ENCODE data around the gene ACKR3. TPM values are rescaled to one million over a fixed set of nuclear protein-coding genes. Genes with fewer than 3 reads are reported as not detected.

Gene ACKR3
- total and polyA plus RNA-seq, 10 of the 15 experiments (the other 5 are each of a cell fraction or from before 2014, with no cell fraction given): 3.0 to 154 (median 6.4) TPM

GRCh38 chr2:236631281-236631855 is 61.7 kb downstream of the ACKR3 start:
- no peak overlapping the region for H3K9ac ChIP-seq (ENCODE audit: control insufficient read depth, insufficient read depth, low read length)
- in situ Hi-C loops (cut with MboI): no loop called here
- TF ChIP-seq CEBPB (IDR thresholded peaks at IDR 0.05; ENCODE audit: borderline replicate concordance in 1 of 2, low read depth in 2 of 2, low read length in 2 of 2) (no peak), RELB (IDR thresholded peaks at IDR 0.05; ENCODE audit: low read depth) (no peak), NFYA (IDR thresholded peaks at IDR 0.05; ENCODE audit: borderline replicate concordance, low read depth, low read length) (no peak), STAT1 (conservative IDR thresholded peaks at IDR 0.05) (no peak), POLR2AphosphoS2 (IDR thresholded peaks at IDR 0.05; ENCODE audit: low read depth, low read length) (no peak), MEF2A (IDR thresholded peaks at IDR 0.05; ENCODE audit: insufficient read depth, low read depth, low read length) (no peak), POLR2A (IDR thresholded peaks at IDR 0.05; ENCODE audit: low read depth, low read length) (no peak), CHD4 (IDR thresholded peaks at IDR 0.05) (no peak), PAX5 (IDR thresholded peaks at IDR 0.05; ENCODE audit: borderline replicate concordance, low read depth, low read length) (no peak)
- no peak overlapping the region for H3K4me2 ChIP-seq (ENCODE audit: control insufficient read depth, insufficient read depth)
- no peak overlapping the region for H2AFZ ChIP-seq (ENCODE audit: control insufficient read depth, low read depth, low read length)
- DNase-seq (ENCODE audit: low read depth, low spot score) (no peak), FAIRE-seq (no peak), ATAC-seq (no peak)
- ChIA-PET RAD21 (ENCODE audit: unreplicated experiment) (no interaction called here), CTCF (no interaction called here), SMC1A (ENCODE audit: uncharacterized antibody, unreplicated experiment) (no interaction called here), POLR2A (no interaction called here)
- WGBS (ENCODE audit: insufficient coverage, insufficient replicate concordance, low lambda C conversion rate, missing lambda C conversion rate): 24% methylated on average over 15 of the region's 15 CpGs
- intact Hi-C loops (cut with micrococcal nuclease; ENCODE audit: unreplicated experiment): no loop called here
- no peaks in the 10 kb centered on the region for H3K4me1 ChIP-seq (ENCODE audit: control insufficient read depth, insufficient read depth, low read length)
- H3K79me2 ChIP-seq (ENCODE audit: control insufficient read depth, insufficient read depth, low read length): no peaks in the 10 kb centered on the region
- no peaks in the 10 kb centered on the region for H3K36me3 ChIP-seq (ENCODE audit: control insufficient read depth in 2 of 2, insufficient read depth in 2 of 2, low read length in 1 of 2)
- no peak overlapping the region for H3K4me3 ChIP-seq
- BruUV-seq (replicated peaks): no TSS peak
- H3K9me3 ChIP-seq (replicated peaks; ENCODE audit: control insufficient read depth, insufficient read depth, low read length): no peaks in the 10 kb centered on the region
- H3K27me3 ChIP-seq (replicated peaks in 1 of 2; ENCODE audit: control insufficient read depth in 2 of 2, insufficient read depth in 2 of 2, low read length in 1 of 2): peaks cover 0 to 3% of the 10 kb centered on the region in 2 experiments; a peak in 2 of 4 replicates
- no peaks in the 10 kb centered on the region for H4K20me1 ChIP-seq (ENCODE audit: control insufficient read depth, insufficient read depth)
- H3K27ac ChIP-seq (ENCODE audit: control insufficient read depth, insufficient read depth): no peak overlapping the region
